Stimulated activated CD4-positive, alpha-beta T cell treated with anti-CD3 and anti-CD28 coated beads, Interleukin-12 subunit alpha, Interleukin-12 subunit beta, amount 100 ng/mL, for 48 hours (primary cell): ENCODE measurements around the gene MORN1.

ENCODE experiments used
- DNase-seq, 3 donors: peaks; one replicate each; pipeline ENCODE4 v3.0.0-alpha.2; 2020; ENCODE audit warnings: low read depth in 2 of 3, low spot score in 1 of 3

Gene MORN1

DNA sequence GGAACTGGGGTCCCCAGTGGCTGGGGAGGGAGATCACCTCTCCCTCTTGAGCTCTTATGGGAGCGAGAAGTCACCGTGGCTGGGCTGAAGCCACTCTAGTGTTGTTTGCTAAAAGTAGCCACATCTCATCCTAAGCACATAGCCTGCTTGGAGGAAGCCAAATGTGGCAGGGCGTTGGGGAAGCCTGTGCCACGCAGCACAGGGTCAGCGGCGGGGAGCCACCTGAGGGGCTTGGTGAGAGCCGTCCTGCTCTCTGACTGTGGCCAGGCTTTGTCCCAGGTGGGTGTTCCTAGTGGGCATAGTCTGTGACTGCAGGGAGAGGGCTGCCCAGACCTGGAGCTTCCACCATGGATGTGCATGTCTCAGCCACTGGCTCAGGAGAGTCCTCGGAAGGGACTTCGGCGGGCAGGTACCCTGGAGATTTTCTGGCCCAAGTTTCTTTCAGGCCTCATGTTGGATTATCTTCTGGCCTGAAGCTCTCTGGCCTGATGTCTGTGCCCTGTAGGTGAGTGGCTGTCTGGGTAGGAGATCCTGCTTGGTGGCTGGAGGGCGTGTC lies 38.9 kb downstream of the MORN1 start:
- DNase-seq = no peak

DNA sequence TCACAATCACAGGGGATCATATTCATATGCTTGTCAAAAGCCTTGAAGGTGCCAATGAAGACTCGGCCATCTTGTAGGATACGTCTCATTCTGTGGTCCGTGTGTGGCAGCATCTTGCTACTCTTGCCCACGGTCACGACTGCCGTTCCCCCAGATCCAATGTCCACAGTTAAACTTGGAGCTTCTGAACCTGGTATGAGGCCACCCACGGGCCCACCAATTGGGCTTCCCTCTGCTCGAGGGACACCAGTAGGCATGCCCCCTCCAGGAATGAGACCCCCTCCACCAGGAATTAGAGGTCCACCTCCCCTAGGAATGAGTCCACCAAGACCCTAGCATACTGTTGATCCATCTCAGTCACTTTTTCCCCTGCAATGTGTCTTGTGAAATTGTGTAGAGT lies 39.6 kb downstream of the MORN1 start:
- no peak for DNase-seq

DNA sequence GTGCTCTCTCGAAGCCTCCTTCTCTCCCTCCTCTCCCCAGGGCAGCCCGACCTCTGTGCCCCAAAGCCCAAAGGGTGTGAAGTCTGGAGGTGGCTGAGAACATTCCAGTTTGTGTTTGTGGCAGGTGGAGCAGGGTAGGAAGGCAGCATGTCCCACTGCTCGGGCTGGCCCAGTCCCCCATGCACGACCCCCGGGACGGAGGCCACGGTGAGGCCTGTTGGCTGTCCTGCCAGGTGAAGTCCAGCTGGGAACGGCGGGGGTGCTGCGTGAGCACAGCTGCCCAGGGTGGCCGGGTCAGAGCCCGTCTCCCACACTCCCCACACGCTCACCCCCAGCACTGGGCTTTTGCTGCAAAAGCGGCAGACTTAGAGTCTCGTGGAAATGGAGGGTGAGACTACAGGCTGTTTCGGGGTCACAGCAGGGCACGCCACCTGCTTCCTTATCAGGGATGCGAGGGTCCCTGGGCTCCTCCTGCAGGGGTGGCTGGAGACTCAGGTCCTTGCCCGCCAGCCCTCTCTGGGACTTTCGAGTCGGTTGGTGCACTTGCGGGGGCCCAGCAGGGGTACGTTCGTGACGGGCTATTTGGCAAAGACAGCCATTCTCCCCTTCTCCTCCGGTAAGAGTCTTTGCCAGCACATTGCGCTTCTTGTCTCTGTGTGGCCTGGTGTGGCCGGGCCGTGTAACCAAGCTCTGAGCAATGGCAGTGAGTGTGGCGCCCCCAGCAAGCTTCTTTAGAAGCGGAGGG lies 40.3 kb downstream of the MORN1 start:
- no peak for DNase-seq

DNA sequence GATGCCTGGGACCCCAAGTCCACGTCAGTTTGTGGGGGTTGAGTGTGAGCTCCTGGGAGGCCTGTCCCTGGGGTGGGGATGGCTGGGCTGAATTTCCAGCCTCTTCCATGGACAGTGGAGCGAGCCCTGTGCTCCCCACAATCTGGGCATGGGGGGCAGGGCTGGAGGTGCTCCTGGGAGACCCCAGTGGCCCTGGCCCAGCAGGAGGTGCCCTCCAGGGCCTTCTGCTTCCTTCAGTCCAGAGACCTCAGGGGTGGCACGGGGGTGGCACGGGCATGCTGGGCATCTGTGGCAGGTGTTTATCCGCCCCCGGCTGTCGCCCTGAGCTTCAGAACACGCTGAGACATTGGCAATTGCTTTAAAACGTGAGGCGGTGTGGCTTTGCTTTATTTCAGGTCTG lies 40.9 kb downstream of the MORN1 start:
- no peak for DNase-seq

DNA sequence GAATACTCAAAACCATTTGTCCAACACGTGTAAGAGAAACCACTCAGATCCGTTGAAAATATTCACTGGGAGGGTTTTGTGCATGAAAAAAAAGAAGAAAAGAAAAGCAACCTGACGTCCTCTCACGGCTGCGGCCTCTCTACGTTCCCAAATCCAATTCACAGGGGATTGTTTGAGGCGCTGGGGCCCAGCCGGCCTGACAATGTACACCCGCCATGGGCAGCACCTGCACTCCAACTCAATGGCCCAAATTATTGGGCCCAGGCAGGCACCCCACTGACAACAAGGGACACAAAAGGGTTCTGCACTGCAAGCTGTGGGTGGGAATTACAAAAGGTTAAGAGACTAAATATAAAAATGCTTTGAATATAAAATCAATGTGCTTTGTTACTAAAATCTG lies 41.5 kb downstream of the MORN1 start:
- no peak for DNase-seq

DNA sequence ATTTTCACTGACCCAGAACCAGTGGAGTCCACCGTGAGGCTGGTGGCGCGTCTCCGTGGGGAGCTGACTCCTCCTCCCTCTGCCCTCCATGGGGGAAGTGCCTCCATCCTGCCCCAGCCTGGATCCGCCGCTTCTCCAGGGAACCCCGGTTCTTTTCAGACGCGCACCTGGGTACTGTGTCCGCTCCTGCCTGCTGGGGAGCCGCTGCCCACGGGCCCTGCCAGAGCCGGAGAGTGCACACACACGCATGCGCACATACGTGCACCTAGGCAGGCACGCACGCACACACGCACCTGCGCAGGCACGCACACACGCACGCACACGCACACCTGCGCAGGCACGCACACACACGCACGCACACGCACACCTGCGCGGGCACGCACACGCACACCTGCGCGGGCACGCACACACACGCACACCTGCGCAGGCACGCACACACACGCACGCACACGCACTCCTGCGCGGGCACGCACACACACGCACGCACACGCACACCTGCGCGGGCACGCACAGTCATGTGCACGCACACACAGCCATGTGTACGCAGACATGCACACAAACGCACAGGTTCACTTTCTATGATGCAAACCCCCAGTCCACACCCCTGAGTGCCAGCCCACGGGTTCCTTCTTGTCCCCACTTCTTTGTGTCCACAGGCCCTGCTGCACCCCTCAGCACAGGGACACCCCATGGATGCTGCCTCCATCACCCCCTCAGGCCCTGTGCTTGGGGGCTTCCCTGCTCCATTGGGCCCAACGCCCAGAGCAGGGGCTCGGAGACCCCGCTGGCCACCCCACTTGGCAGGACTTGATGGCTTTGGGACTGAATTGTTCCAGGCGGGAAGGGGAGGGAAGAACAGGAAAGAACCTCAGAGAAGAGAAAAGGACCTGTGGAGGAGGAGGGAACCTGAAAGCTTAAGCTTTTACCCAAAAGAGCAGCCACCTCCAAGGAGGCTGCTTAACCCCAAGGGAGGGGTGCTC lies 42.7 kb downstream of the MORN1 start:
- no peak for DNase-seq

DNA sequence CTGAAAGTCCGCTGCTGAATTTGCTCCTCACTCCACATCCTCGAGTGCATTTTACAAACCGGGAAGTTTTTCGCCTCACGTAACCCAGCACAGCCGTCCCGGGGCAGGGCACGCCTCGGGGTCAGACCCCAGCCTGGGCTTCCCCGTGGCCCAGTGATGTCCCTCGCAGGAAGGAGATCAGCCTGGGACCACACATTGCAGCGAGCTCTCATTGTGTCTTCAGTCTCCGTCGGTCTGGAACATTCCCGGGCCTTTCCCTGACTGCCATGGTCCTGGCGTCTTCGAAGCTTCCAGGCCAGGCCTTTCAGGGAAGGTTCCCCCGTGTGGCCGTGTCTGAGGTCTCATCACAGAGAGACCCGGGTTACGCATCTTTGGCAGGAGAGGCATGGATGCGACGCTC lies 43.5 kb downstream of the MORN1 start:
- DNase-seq = no peak

DNA sequence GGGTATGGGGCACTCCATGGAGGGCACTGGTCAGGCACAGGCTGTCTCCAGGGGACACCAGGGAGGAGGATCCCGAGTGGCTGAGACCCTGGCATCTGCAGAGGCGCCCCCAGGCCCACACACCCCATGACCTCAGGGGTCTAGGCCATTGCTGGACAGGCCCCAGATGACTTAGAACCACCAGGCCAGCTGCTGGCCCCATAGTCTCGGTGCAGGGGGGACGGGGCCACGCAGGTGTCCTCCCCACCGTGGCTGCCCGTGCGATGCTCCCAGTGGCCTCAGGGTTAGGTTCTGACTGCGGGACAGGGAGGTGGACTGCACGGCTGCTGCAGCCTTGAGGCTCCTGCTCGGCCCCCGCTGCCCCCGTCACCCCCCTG lies 44.0 kb downstream of the MORN1 start:
- no peak for DNase-seq

DNA sequence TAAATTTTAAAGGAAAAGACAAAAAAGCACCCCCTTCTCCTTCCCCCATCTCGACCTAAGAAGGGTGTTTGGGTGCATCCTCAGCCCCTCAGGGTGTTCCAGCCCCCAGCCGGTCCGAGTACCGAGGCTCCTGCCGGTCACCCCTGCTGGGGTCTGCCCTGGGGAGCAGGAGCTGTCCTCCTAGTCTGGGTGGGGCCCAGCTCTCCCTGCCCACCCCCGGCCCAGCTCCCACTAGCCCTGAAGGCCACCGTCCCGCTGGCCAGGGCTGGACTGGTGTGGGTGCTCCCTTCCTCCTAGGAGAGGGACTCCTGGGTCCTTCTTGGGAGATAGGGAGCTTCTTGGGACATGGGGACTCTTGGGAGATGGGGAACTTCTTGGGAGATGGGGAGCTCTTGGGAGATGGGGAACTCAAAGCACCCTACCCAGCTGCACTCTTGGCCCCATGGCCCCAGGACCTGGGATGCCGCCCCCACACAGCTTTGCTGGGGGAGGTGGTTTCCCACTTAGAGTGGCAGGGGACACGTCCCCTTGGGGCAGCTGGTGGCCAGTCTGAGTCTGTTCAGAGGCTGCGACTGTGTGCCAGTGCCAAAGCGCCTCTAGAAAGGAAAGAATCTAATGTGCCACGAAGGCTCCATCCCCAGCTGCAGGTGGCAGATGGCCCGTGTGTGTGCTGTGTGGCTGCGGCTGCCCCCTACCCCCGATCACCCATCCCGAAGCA lies 44.5 kb downstream of the MORN1 start:
- no peak for DNase-seq

DNA sequence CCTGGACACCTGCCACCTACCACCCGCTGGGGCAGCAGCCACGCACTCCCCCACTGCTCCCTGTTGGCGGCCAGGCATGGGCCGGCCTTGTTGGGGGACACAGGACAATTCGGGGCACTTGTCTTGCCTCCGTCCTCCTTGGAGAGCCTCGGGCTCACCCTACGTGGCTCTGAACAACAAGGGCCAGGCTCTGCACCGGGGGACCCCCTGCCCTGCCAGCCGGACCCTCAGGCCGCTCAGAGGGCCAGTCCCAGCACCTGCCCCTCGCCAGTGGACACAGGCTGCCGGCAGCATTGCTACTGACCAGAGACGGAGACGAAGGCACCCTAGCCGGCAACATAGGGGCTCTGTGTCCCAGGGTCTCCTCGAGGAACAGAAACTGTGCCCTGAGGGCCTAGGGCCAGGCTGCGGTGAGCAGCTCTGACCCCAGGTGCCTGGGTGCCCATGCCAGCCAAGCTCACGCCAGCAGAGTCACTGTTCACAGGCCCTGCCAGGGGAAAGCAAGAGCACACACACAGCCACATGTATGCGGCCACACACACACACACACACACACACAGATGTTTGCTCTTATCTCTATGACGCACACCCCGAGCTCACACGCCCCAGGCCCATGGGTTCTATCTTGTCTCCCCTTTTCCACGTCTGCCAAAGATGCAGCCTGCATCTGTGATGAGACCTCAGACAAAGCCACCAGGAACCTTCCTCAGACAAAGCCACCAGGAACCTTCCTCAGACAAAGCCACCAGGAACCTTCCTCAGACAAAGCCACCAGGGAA lies 45.9 kb downstream of the MORN1 start:
- no peak for DNase-seq

DNA sequence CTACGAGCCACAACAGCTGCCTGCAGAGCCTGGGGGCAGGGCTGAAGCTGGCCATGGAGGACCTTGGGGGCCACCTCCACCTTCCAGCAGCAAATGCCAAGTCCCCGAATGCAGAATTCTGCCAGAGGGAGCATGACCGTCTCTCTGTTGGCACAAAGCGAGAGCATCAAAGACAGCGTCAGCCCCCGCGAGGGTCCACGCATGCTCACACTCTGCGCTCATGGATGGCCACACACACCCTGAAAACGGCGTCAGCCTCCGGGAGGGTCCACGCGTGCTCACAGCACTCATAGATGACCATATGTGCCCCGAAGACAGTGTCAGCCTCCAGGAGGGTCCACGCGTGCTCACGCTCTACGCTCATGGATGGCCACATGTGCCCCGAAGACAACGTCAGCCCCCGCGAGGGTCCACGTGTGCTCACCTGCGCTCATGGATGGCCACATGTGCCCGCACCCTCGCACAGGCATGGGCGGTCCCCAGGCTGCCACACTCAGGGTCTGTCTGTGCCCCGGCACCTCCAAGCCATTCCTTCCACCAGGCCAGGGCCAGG lies 46.5 kb downstream of the MORN1 start:
- no peak for DNase-seq

DNA sequence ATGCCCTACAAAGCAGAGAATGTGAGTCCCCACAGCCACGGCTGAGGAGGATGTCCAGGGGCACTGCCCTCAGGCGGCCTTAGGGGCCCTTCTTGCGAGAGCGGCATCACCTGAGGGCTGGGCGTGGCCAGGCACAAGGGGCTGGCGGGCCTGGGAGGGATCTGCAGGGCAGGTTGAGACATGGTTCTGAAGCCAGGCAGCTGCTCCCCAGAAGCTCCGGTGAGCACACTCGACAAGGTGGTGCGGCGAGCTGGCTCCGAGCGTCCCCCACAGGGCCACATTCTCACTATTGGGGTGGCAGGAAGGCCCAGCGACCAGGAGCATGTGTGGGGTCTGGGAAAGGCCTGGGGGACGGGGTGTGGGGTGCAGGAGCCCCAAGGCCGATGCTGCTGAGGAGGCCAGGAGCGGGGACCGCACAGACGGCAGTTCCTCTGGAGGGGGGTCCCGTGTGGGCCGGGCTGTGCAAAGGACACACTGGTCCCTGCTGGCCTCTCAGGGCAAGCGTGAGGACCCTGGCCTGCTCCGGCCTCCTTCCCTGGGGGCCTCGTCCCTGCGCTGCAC lies 47.2 kb downstream of the MORN1 start:
- DNase-seq = no peak

DNA sequence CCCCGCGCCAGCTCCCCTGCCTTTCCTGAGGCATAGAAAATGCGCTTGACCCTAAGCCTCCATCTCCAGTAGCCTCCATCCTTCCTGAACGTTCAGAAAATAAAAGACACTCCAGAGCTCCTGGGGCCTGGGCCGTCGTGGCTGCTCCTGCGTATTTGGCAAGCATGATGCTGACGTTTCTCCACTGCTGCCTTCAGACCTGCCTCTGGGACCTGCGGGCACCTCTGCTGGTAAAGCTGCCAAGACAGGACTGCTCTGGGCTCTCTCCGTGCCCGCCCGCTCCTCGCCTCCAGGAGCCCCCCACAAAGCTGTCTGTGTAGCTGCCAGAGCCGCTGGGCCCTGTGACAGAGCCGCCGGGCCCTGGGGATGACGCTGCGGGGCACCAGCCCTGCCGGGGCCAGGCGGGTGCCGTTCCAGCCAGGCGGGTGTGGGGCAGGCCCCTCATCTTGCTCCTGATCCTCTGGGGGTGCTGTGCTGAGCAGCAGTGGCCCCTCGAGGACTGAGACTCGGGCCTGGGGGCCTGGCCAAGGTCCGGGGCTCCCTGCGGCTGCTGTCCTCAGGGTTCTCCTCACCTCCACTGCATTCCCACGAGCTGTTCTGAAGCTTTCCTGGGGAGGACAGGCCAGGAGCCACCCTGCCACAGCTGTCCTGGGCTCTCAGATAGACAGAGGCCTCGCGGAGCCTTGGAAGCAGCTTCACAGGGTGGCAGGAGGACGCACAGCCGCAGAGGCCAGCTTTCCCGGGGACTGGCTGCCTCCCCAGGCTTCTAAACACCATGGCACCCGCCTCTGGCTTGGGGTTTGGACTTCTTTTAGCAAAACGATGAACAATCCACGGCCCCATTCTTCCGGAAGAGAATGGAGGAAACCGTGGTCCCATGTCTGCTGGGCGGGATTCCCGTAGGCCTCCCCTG lies 48.1 kb downstream of the MORN1 start:
- DNase-seq = no peak

DNA sequence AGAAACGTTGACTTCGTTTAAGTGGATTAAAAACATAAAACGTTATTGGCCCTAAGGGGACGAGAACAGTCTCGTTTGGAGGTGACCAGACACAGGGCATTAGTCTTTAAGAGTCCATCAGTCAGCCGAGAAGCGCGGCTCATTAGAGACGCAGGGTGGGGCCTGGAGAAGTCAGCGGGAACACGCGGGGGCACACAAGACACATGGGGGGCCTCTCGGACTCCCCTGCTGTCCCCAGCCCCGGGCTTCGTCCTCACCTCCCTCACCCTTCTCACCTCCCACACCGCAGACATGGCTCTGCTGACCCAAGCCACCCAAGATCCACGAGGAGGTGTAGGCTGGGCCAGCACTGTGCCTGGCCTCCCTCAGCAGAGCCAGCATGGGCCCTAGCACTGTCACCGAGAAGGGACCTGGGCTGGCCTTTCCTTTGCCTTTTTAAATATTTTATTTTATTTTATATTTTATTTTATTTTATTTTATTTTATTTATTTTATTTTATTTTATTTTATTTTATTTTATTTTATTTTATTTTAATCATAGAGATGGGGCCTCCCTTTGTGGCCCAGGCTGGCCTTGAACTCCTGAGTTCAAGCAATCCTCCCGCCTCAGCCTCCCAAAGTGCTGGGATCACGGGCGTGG lies 48.9 kb downstream of the MORN1 start:
- DNase-seq = no peak

DNA sequence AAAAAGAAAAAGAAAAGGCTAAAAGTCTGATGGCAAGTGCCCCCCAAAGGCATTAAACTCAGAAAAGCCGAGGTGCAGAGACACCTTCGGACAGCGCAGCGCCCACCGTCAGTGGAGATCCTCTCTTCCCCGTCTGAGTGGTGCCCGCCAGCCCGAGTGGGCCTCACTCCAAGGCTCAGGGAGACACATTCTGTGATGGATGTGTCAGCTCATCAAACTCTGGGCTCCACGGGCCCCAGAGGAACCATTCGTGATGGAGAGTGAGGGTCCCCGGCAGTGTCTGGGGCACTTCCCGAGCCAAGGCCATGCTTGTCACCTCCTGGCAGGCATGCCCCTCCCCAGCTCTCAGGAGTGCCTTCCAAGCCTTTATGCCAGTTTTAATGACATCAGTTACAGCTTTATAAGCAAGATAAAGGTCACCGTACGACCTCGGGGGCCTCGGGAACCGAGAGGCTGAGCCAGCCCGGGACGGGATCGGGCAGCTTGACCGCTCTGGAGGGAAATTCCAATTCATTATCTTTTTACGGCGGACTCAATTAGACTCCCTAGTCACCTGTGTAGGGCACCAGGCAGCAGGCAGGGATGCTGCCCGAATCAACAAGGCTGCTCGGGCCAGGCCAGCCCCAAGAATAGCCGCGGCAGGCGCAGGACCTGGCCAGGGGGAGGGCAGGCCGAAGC lies 49.5 kb downstream of the MORN1 start:
- DNase-seq = no peak

DNA sequence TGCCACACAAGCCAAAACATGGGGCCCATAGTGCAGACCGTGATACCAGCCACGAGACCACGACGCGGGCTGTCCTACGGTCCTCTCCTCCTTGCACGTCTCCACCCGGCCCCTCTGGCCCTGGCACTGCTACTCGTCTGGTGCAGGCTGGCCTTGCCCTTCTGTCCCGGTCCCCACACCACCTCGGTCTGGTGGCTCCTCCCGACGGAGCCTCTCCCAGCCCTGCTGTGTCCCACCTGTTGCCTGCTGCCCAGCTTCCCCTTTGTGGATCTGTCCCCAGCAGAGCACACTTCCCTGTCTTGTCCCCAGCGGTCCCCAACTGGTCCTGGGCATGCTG lies 50.5 kb downstream of the MORN1 start:
- no peak for DNase-seq

DNA sequence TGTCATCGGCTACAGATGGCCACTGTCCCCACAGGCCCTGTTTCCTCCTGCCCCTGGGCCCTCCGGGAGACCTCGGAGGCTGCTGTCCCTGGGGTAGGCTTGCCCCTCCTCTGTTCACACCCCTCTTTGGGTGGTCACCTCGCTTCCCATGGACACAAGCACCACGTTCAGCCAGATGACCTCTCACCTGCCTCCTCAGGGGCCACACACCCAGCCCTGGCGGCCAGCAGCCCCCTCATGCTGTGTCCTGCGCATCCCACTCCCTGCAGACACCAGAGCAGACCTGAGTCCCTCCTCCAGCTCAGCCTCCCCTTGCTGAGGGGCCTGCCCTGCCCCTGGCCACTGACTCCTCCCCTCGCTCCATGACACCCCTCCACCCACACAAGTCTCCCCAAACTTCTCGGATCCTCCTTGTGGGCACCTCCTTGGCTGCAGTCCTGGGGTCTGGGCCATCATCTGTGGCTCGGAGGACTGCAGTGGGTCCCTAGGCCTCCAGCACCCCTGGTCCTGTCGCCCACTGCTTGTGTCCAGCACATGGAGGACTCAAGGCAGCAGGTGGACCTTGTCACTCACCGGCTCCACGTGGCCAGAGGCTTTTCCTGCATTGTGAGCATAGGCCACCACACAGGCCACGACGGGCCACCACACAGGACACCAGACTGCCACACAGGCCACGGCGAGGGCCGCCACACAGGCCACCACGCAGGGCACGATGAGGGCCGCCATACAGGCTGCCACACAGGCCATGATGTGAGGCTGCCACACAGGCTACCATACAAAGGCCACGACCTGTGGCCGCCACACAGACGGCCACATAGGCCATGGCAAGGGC lies 51.1 kb downstream of the MORN1 start:
- DNase-seq = no peak
